ENCODE data around the gene GPR32.
A peak's percentile ranks its signal among the peaks of the same experiment; 100 is the strongest.
"Not testable (repeated sequence)": the region's sequence is repeated elsewhere in the genome, so short reads cannot be mapped to it uniquely, and the experiment has no call there.

GPR32 gene

GRCh38 chr19:50798659-50799546 is 28.6 kb downstream of the GPR32 start:
- no peak for TF ChIP-seq CTCF (IDR thresholded peaks at IDR 0.05; ENCODE audit: control insufficient read depth, extremely low read depth, insufficient read depth)
- no peak overlapping the region for H3K4me3 ChIP-seq (ENCODE audit: low read depth, low read length)
- no peak for DNase-seq (ENCODE audit: low read depth)

- DNase-seq (ENCODE audit: low read depth) = no peak
- no peak for TF ChIP-seq CTCF (IDR thresholded peaks at IDR 0.05; ENCODE audit: control insufficient read depth, extremely low read depth, insufficient read depth)
- H3K4me3 ChIP-seq (ENCODE audit: low read depth, low read length) = no peak overlapping the region
Measured at GRCh38 chr19:50799547-50799851, 29.2 kb downstream of the GPR32 start.

DNA sequence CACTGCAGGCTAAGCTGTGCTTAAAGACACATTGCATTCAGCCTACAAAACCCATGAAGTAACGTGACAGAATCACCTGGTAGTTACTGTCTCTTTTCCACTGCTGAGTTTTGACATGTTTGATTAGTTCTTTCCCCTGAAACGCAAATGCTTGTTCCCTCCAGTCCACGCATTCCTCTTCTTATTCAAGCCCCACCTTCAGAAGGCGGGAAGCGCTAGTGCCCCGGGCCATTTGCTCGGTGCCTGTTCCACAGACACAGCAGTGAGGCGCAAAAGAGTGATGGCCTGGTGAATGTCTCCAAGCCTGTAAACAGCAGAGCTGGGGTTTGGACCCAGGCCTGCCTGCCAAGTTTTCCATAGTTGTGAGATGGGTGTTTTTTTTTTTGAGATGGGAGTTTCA is 30.8 kb downstream of the GPR32 start:
- peak overlapping the region; percentile 19; the same call in 1 of the 2 replicates for H3K4me3 ChIP-seq (ENCODE audit: low read depth, low read length)
- DNase-seq (ENCODE audit: low read depth) = no peak
- TF ChIP-seq CTCF (IDR thresholded peaks at IDR 0.05; ENCODE audit: control insufficient read depth, extremely low read depth, insufficient read depth) = no peak

DNA sequence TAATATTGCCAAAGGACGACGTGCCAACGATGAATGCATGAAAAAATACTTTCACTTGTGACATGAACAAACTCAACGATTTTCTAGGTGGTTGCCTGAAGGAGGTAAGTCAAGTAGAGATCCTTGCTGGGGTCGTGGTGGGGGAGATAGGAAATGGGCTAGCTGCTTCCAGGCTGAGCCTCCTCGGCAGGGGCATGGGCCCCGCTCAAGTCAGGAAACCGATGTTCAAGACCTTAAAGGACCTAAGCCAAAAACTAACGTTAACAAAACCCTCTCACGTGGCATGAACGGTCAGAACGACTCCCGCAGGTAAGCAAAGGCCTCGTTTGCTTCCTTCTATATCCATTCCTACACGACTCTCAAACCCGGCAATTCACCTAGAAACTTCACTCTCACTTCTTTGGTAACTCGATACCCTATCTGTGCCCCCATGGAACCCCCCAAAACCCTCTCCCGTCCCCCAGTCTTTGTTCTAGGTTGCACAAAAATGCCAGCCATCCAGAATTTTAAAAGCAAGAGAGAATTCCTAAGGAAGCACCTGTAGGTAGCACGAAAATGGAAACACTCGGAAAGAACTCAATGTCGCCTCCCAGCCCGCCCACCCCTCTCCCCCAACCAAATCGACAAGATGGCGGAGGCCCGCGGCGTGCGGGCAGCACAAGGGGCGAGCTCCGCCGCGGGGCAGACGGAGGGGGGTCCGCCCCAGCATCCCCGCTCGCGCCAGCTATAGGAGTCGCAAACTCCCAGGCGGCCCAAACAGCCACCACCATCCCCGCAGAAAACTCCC is 33.6 kb downstream of the GPR32 start:
- H3K4me3 ChIP-seq (ENCODE audit: low read depth, low read length) = peak overlapping the region; percentile 100
- DNase-seq (ENCODE audit: low read depth) = no peak
- no peak for TF ChIP-seq CTCF (IDR thresholded peaks at IDR 0.05; ENCODE audit: control insufficient read depth, extremely low read depth, insufficient read depth)

DNA sequence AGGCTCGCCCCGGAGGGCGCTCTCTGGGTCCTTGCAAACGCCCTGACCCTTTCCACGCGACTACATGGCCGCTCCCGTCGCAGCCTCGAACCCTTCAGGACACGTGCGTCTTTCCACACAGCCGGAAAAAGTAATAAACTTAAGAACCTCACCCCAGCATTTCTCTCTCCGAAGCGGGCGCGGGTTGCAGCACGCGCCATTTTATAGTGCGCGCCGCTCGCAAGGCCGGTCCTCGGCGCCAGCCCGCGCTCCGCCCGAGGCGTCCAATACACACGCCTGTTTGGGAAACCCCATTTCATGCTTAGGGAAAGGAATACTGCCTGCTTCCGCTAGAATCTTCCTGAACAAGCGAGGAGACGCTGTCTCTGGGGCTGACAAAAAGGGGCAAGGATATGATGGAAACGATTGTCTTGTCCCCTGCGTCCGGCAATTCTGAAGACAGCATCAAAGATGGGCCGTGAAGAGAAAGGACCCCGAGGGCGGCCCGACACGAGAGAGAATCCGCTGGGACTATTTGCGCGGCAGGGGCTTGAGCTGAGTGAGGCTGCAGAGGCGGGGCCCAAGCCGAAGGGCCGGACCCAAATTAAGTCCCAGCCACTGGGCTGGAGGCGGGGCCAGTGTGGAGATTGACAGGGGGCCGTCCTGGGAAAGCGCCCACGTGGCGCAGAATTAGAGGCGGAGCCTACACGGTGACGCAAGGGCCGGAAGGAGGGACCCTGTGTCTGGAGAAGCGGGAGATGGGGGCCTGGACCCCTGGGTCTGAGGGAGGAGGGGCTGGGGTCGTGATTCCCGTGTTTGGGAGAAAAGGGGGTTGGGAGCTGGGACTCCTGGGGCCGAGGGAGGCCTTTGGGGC is 34.4 kb downstream of the GPR32 start:
- TF ChIP-seq CTCF (IDR thresholded peaks at IDR 0.05; ENCODE audit: control insufficient read depth, extremely low read depth, insufficient read depth) = no peak
- H3K4me3 ChIP-seq (ENCODE audit: low read depth, low read length) = peak overlapping the region; percentile 100
- DNase-seq (ENCODE audit: low read depth) = peak; percentile 96

DNA sequence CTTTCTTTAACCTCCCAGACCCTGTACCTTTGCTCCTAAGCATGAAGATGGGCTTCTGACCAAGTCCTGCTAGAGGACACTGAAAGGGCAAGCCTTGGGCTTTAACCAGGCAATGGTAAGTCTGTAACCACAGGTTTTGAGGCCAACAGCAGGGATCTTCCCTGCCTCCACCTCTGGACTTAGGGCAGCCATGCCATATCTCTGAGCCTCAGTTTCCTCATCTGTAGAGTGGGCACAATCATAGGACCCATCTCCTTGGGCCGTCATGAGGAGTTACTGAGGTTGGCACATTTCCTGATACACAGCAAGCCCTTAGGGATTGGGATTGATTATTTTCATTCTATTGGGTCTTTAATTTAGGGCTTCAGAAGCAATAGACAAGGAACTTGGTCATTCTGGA is 38.6 kb downstream of the GPR32 start:
- no peak for TF ChIP-seq CTCF (IDR thresholded peaks at IDR 0.05; ENCODE audit: control insufficient read depth, extremely low read depth, insufficient read depth)
- no peak overlapping the region for H3K4me3 ChIP-seq (ENCODE audit: low read depth, low read length)
- no peak for DNase-seq (ENCODE audit: low read depth)

DNA sequence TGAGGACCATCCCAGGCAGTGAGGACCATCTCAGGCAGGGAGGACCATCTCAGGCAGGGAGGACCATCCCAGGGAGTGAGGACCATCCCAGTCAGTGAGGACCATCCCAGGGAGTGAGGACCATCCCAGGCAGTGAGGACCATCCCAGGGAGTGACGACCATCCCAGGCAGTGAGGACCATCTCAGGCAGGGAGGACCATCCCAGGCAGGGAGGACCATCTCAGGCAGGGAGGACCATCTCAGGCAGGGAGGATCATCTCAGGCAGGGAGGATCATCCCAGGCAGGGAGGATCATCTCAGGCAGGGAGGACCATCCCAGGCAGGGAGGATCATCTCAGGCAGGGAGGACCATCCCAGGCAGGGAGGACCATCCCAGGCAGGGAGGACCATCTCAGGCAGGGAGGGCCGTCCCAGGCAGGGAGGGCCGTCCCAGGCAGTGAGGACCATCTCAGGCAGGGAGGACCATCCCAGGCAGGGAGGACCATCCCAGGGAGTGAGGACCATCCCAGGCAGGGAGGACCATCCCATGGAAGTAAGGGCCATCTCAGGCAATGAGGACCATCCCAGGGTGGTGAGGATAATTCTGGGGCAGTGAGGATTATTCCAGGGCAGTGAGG is 41.5 kb downstream of the GPR32 start:
- not testable (repeated sequence) for H3K4me3 ChIP-seq (ENCODE audit: low read depth, low read length); DNase-seq (ENCODE audit: low read depth)
